H1 (cell line): Measurements from ENCODE around the gene HDAC7.

Experiments
- BRCA1 ChIP-seq: IDR thresholded peaks from 2 replicates; pipeline ENCODE4 v1.6.1; 2012; ENCODE audit warnings: low read depth, low read length, improper control_type of control experiment
- CBX5 ChIP-seq: fragments of 300-800, 300-1000 bp; sonication (generic); IDR thresholded peaks from 2 replicates; pipeline ENCODE4 v1.7.1; 2016; ENCODE audit warnings: antibody characterized with exemption, low read length, low read depth
- GABPA ChIP-seq: IDR thresholded peaks from 2 replicates; pipeline ENCODE4 v1.6.1; 2011; ENCODE audit warnings: mild to moderate bottlenecking, low read length, moderate library complexity, borderline replicate concordance; ENCODE audit not compliant: insufficient read depth
- GTF2F1 ChIP-seq: IDR thresholded peaks from 2 replicates; pipeline ENCODE4 v1.6.1; 2012; ENCODE audit warnings: low read depth, low read length, improper control_type of control experiment, borderline replicate concordance
- POLR2AphosphoS5 ChIP-seq: IDR thresholded peaks from 2 replicates; pipeline ENCODE4 v1.6.1; 2011; ENCODE audit warnings: low read depth, low read length
- SUZ12 ChIP-seq: fragments of 200-600 bp; sonication (generic); IDR thresholded peaks from 2 replicates; pipeline ENCODE4 v1.6.1; 2012; ENCODE audit warnings: mild to moderate bottlenecking, inconsistent platforms, low read length, moderate library complexity, mixed read lengths
- TF ChIP-seq, protein P1 (sequence below), 3 experiments: IDR thresholded peaks; 1 replicate in 2 of 3; 2 replicates in 1 of 3; pipeline versions ENCODE4 v1.5.1 to v1.6.1; 2011; ENCODE audit warnings: low read length in 3 of 3, mild to moderate bottlenecking in 3 of 3, inconsistent platforms in 2 of 3, low read depth in 1 of 3, moderate library complexity in 1 of 3; ENCODE audit not compliant: insufficient read depth in 1 of 3; ENCODE audit errors: control extremely low read depth in 1 of 3
- TF ChIP-seq, protein P2 (sequence below): fragments of 300-600 bp; sonication (generic); IDR thresholded peaks from 2 replicates; pipeline ENCODE4 v1.7.1; 2012; ENCODE audit warnings: low read length, moderate library complexity, mild to moderate bottlenecking, inconsistent platforms; ENCODE audit not compliant: insufficient replicate concordance

DNA sequence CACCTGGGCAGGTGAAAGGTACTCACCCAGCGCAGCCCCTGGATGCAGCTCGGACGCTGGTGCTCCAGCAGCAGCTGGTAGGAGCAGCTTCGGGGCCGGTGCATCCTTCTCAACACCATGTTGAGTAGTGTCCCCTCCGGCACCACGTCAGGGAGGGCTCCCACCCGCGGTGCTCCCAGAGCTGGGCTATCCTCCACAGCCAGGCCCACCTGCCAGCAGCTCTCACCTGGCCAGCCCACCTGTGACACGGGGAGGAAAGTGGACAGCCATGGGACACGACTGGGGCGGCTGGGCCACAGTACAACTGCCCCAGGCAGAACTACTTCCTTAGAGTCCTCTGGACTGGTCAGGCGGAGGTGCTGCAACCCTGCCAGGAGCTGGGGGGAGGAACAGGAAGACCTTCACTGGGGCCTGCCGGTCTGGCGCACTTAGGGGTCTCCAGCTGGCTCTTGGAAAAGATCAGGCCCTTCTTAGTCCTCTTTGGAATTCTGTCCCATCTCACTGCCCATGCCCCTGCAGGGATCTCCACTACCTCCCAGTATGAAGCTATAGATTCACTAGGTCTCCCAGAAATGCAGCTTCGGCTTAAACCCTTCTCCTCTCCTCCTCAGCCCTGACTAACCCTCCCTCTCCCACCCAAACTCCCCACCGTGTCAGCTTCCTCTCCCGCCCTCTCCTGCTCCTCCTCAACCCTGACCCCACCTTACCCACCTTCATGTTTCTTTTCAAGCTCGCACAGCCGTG is 61.7 kb downstream of the HDAC7 start:
- TF ChIP-seq CBX5, result no peak
- TF ChIP-seq, protein P1, sequence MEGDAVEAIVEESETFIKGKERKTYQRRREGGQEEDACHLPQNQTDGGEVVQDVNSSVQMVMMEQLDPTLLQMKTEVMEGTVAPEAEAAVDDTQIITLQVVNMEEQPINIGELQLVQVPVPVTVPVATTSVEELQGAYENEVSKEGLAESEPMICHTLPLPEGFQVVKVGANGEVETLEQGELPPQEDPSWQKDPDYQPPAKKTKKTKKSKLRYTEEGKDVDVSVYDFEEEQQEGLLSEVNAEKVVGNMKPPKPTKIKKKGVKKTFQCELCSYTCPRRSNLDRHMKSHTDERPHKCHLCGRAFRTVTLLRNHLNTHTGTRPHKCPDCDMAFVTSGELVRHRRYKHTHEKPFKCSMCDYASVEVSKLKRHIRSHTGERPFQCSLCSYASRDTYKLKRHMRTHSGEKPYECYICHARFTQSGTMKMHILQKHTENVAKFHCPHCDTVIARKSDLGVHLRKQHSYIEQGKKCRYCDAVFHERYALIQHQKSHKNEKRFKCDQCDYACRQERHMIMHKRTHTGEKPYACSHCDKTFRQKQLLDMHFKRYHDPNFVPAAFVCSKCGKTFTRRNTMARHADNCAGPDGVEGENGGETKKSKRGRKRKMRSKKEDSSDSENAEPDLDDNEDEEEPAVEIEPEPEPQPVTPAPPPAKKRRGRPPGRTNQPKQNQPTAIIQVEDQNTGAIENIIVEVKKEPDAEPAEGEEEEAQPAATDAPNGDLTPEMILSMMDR (IDR thresholded peaks at IDR 0.05; ENCODE audit: control extremely low read depth in 1 of 3, insufficient read depth in 1 of 3, low read depth in 1 of 3, low read length in 3 of 3), result no peak
- TF ChIP-seq GTF2F1, result no peak
- TF ChIP-seq, protein P2, sequence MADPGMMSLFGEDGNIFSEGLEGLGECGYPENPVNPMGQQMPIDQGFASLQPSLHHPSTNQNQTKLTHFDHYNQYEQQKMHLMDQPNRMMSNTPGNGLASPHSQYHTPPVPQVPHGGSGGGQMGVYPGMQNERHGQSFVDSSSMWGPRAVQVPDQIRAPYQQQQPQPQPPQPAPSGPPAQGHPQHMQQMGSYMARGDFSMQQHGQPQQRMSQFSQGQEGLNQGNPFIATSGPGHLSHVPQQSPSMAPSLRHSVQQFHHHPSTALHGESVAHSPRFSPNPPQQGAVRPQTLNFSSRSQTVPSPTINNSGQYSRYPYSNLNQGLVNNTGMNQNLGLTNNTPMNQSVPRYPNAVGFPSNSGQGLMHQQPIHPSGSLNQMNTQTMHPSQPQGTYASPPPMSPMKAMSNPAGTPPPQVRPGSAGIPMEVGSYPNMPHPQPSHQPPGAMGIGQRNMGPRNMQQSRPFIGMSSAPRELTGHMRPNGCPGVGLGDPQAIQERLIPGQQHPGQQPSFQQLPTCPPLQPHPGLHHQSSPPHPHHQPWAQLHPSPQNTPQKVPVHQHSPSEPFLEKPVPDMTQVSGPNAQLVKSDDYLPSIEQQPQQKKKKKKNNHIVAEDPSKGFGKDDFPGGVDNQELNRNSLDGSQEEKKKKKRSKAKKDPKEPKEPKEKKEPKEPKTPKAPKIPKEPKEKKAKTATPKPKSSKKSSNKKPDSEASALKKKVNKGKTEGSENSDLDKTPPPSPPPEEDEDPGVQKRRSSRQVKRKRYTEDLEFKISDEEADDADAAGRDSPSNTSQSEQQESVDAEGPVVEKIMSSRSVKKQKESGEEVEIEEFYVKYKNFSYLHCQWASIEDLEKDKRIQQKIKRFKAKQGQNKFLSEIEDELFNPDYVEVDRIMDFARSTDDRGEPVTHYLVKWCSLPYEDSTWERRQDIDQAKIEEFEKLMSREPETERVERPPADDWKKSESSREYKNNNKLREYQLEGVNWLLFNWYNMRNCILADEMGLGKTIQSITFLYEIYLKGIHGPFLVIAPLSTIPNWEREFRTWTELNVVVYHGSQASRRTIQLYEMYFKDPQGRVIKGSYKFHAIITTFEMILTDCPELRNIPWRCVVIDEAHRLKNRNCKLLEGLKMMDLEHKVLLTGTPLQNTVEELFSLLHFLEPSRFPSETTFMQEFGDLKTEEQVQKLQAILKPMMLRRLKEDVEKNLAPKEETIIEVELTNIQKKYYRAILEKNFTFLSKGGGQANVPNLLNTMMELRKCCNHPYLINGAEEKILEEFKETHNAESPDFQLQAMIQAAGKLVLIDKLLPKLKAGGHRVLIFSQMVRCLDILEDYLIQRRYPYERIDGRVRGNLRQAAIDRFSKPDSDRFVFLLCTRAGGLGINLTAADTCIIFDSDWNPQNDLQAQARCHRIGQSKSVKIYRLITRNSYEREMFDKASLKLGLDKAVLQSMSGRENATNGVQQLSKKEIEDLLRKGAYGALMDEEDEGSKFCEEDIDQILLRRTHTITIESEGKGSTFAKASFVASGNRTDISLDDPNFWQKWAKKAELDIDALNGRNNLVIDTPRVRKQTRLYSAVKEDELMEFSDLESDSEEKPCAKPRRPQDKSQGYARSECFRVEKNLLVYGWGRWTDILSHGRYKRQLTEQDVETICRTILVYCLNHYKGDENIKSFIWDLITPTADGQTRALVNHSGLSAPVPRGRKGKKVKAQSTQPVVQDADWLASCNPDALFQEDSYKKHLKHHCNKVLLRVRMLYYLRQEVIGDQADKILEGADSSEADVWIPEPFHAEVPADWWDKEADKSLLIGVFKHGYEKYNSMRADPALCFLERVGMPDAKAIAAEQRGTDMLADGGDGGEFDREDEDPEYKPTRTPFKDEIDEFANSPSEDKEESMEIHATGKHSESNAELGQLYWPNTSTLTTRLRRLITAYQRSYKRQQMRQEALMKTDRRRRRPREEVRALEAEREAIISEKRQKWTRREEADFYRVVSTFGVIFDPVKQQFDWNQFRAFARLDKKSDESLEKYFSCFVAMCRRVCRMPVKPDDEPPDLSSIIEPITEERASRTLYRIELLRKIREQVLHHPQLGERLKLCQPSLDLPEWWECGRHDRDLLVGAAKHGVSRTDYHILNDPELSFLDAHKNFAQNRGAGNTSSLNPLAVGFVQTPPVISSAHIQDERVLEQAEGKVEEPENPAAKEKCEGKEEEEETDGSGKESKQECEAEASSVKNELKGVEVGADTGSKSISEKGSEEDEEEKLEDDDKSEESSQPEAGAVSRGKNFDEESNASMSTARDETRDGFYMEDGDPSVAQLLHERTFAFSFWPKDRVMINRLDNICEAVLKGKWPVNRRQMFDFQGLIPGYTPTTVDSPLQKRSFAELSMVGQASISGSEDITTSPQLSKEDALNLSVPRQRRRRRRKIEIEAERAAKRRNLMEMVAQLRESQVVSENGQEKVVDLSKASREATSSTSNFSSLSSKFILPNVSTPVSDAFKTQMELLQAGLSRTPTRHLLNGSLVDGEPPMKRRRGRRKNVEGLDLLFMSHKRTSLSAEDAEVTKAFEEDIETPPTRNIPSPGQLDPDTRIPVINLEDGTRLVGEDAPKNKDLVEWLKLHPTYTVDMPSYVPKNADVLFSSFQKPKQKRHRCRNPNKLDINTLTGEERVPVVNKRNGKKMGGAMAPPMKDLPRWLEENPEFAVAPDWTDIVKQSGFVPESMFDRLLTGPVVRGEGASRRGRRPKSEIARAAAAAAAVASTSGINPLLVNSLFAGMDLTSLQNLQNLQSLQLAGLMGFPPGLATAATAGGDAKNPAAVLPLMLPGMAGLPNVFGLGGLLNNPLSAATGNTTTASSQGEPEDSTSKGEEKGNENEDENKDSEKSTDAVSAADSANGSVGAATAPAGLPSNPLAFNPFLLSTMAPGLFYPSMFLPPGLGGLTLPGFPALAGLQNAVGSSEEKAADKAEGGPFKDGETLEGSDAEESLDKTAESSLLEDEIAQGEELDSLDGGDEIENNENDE, result no peak
- TF ChIP-seq POLR2AphosphoS5, result no peak
- no peak for TF ChIP-seq GABPA
- no peak for TF ChIP-seq BRCA1
- TF ChIP-seq SUZ12, result no peak
